Adipocyte (in vitro differentiated cells): Measurements from ENCODE around the gene TMEM184B.
"Not testable (repeated sequence)": the region's sequence is repeated elsewhere in the genome, so short reads cannot be mapped to it uniquely, and the experiment has no call there.

Experiments used
- DNase-seq: peaks from one replicate; pipeline ENCODE4 v3.0.0-alpha.2; 2015; ENCODE audit warnings: low read depth
- H3K27me3 ChIP-seq: replicated peaks from 2 replicates; pipeline ENCODE4 v1.7.0; 2013; ENCODE audit warnings: mild to moderate bottlenecking, low read length, moderate library complexity; ENCODE audit not compliant: control insufficient read depth, insufficient read depth
- H3K36me3 ChIP-seq: 2 replicates; pipeline ENCODE4 v1.7.0; 2013; ENCODE audit warnings: low read length, mild to moderate bottlenecking, moderate library complexity; ENCODE audit not compliant: control insufficient read depth, insufficient read depth, severe bottlenecking
- H3K4me1 ChIP-seq: 2 replicates; pipeline ENCODE4 v1.7.0; 2013; ENCODE audit warnings: mild to moderate bottlenecking, low read length, moderate library complexity; ENCODE audit not compliant: control insufficient read depth, insufficient read depth
- H3K4me3 ChIP-seq: 2 replicates; pipeline ENCODE4 v1.7.0; 2013; ENCODE audit warnings: mild to moderate bottlenecking, low read length, moderate library complexity
- H3K9ac ChIP-seq: 2 replicates; pipeline ENCODE4 v1.7.0; 2013; ENCODE audit warnings: mild to moderate bottlenecking, low read length, moderate library complexity
- H3K9me3 ChIP-seq: 2 replicates; pipeline ENCODE4 v1.7.0; 2013; ENCODE audit warnings: mild to moderate bottlenecking, low read length, moderate library complexity; ENCODE audit not compliant: control insufficient read depth

TMEM184B gene

DNA sequence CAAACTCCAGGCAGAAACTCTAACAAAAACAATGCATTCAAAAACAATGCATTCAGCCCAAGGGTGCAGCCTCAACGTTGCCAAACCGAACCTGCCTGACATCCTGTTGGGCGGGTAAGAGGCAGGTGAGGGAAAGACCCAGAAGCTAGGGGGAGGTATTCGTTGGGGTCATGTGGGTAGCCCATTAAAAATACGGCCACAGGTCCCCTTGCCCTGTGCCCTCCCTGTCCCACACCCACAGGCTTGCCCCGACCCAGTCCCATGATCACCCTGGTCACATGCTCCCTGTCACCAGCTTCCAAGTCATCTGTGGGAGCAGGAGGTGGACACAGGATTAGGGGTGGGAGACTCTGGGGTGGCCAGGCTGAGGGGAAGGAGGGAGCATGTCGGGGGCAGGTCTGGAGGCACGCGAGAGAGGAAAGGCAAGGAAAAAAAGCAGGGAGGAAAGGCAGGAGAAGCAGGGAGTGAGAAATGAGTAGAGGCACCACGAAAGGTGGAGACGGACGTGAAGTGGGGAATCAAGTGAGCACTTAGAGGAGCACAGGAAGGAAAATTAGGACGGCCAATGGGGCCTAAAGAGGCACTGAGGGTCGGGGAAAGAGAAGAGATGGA lies 91.9 kb downstream of the TMEM184B start:
- Histone ChIP-seq H3K4me3 (peak overlapping the region; percentile 88), H3K9ac (peak overlapping the region; percentile 91), H3K36me3 (no peaks in the 10 kb centered on the region), H3K4me1 (peaks cover 43% of the 10 kb centered on the region), H3K27me3 (no peaks in the 10 kb centered on the region), H3K9me3 (no peaks in the 10 kb centered on the region)
- DNase-seq: peak; percentile 45

- H3K36me3 ChIP-seq, DNase-seq, H3K9me3 ChIP-seq, H3K27me3 ChIP-seq, H3K4me3 ChIP-seq: not testable (repeated sequence)
- peak overlapping the region; percentile 62 for H3K9ac ChIP-seq
- peaks cover 43% of the 10 kb centered on the region for H3K4me1 ChIP-seq
Observed at GRCh38 chr22:38178605-38178937, 94.2 kb downstream of the TMEM184B start.

GRCh38 chr22:38177926-38178604 lies 94.7 kb downstream of the TMEM184B start:
- Histone ChIP-seq H3K4me3 (peak overlapping the region; percentile 50), H3K27me3 (no peaks in the 10 kb centered on the region), H3K9ac (peak overlapping the region; percentile 62), H3K36me3 (no peaks in the 10 kb centered on the region), H3K4me1 (peaks cover 44% of the 10 kb centered on the region), H3K9me3 (no peaks in the 10 kb centered on the region)
- peak; percentile 90 for DNase-seq

DNA sequence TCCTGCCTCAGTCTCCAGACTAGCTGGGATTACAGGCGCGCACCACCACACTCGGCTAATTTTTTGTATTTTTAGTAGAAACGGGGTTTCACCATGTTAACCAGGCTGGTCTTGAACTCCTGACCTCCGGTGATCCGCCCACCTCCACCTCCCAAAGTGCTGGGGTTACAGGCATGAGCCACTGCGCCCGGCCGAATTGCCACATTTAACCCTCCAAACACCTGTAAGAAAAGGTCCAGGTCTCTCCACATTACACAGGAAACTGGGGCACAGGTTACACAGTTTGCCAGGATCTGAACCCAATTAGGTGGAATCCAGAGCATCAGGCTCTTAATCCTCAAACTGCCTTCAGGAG lies 95.3 kb downstream of the TMEM184B start:
- H3K36me3 ChIP-seq, DNase-seq, H3K27me3 ChIP-seq, H3K9me3 ChIP-seq: not testable (repeated sequence)
- Histone ChIP-seq H3K4me1 (peaks cover 49% of the 10 kb centered on the region), H3K9ac (peak overlapping the region; percentile 62), H3K4me3 (peak overlapping the region; percentile 50)

GRCh38 chr22:38177044-38177443 lies 95.8 kb downstream of the TMEM184B start:
- Histone ChIP-seq H3K4me1 (peaks cover 48% of the 10 kb centered on the region), H3K9me3 (no peaks in the 10 kb centered on the region), H3K4me3 (no peak overlapping the region), H3K36me3 (no peaks in the 10 kb centered on the region), H3K27me3 (no peaks in the 10 kb centered on the region), H3K9ac (no peak overlapping the region)
- no peak for DNase-seq

- Histone ChIP-seq H3K4me3 (no peak overlapping the region), H3K36me3 (no peaks in the 10 kb centered on the region)
- DNase-seq: peak; percentile 86
Observed at GRCh38 chr22:38176170-38176741, 96.6 kb downstream of the TMEM184B start.

DNA sequence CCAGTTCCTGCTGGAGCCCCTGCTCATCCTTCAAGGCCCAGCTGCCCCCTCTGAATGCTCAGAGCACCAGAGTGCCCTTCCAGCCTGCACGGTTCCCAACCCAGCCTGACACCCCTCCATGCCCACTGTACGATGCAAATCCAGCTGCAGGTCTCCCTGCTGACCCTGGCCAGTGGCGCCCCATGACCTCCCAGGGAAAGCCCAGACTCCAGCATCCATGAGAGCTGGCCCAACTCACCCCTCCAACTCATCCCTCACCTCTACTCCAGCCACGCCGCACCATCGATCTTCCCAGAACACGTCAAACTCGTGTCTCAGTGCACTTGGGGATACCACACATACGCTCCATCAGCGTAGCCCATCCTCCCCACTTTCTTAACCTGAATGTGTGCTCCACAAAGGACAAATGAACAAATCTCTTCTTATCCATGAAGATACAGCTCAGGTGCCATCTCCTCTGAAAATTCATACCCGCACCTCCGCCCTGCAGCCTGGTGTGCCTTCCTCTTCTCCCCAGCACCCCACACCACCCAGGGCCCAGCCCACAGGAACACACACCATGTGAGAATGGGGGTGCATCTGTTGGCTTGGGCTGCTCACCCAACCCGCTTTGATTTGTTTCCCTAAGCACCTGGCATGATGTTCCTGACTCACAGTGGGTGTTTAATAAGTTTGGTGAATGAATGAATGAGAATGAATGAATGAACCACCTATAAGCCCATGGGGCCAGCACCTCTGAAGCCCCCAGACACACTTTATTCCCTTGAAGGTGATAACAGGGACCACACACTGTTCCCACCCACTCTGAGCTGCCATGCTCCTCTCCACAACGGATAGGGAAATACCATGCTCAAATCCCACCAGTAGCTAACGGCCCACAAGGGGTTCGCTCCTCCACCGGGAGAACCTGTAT lies 97.3 kb downstream of the TMEM184B start:
- Histone ChIP-seq H3K36me3 (no peaks in the 10 kb centered on the region), H3K27me3 (no peaks in the 10 kb centered on the region), H3K9ac (no peak overlapping the region), H3K4me1 (peaks cover 36% of the 10 kb centered on the region), H3K4me3 (no peak overlapping the region), H3K9me3 (no peaks in the 10 kb centered on the region)
- DNase-seq: no peak

More at GRCh38 chr22:38176170-38176741, 96.6 kb downstream of the TMEM184B start:
- Histone ChIP-seq H3K4me1 (peaks cover 44% of the 10 kb centered on the region), H3K27me3 (no peaks in the 10 kb centered on the region), H3K9ac (no peak overlapping the region), H3K9me3 (no peaks in the 10 kb centered on the region)

- no peak for DNase-seq
- no peak overlapping the region for H3K4me3 ChIP-seq
- peaks cover 28% of the 10 kb centered on the region for H3K4me1 ChIP-seq
- no peaks in the 10 kb centered on the region for H3K9me3 ChIP-seq
- H3K9ac ChIP-seq: no peak overlapping the region
- H3K27me3 ChIP-seq: no peaks in the 10 kb centered on the region
- H3K36me3 ChIP-seq: no peaks in the 10 kb centered on the region
Observed at GRCh38 chr22:38174626-38175025, 98.2 kb downstream of the TMEM184B start.

- Histone ChIP-seq H3K36me3 (no peaks in the 10 kb centered on the region), H3K27me3 (no peaks in the 10 kb centered on the region), H3K9ac (no peak overlapping the region), H3K9me3 (no peaks in the 10 kb centered on the region), H3K4me1 (peaks cover 21% of the 10 kb centered on the region), H3K4me3 (no peak overlapping the region)
- no peak for DNase-seq
Observed at GRCh38 chr22:38173641-38173906, 99.2 kb downstream of the TMEM184B start.

DNA sequence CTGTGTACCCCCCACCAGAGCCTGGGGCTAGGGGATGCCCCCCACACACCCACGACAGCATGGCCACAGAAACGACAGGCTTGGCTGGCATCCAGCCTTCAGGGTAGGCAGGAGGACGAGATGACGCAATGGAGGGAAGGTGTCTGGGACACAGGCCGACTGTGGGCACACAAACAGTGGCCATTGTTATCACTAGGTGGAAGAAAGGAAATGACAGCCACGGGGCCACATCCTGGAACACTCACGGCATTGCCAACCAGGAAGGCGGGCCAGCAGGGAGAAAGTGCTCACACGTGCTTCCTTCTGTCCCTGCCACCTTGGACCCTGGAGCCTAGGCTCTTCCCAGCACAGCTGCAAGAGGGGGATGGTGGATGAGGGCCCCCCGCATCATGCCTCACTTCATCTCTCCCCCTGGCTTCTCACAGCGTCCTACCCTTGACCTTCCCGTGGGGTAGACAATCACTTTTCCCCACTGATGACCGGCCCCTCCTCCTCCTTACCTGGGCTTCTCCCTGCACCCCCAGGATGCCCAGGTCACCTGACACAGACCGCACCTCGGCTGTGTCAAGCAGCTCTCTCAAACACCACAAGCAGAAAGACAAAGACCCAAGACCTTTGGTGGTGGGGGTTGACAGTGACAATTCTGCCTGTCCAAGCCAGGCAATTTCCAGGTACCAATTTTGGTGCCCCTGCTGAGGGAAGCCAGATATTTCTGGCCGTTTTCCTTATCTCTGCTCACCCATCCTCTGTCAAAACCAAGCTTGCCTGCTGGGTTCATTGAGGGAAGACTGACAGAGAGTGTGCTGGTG lies 99.8 kb downstream of the TMEM184B start:
- Histone ChIP-seq H3K9me3 (no peaks in the 10 kb centered on the region), H3K4me3 (no peak overlapping the region), H3K36me3 (no peaks in the 10 kb centered on the region), H3K4me1 (peaks cover 17% of the 10 kb centered on the region), H3K9ac (no peak overlapping the region), H3K27me3 (no peaks in the 10 kb centered on the region)
- DNase-seq: no peak
